ENCODE data around the gene DHRS13. TPM values are rescaled to one million over a fixed set of nuclear protein-coding genes. Genes with fewer than 3 reads are reported as not detected.

The DHRS13 gene
- polyA plus RNA-seq, 1 donor from 2014 or later = 91.1 TPM

GRCh38 chr17:28873839-28874238 lies 29.0 kb downstream of the DHRS13 start:
- Histone ChIP-seq H3K9ac (ENCODE audit: low read length) (no peak overlapping the region), H3K9me3 (ENCODE audit: low read length) (no peaks in the 10 kb centered on the region), H3F3A (ENCODE audit: insufficient read depth, low read length, poor library complexity, severe bottlenecking) (no peaks in the 10 kb centered on the region), H3K79me2 (replicated peaks; ENCODE audit: insufficient read depth, low read length) (no peaks in the 10 kb centered on the region), H3K27ac (ENCODE audit: low read length) (no peak overlapping the region), H4K20me1 (ENCODE audit: insufficient read depth) (no peaks in the 10 kb centered on the region), H3K27me3 (ENCODE audit: insufficient read depth, low read depth, low read length) (no peaks in the 10 kb centered on the region), H3K36me3 (ENCODE audit: insufficient read depth, low read length) (no peaks in the 10 kb centered on the region), H2AFZ (ENCODE audit: low read depth, low read length) (no peak overlapping the region), H3K9me2 (ENCODE audit: insufficient read depth, low read length) (no peaks in the 10 kb centered on the region), H3K4me3 (ENCODE audit: low read length) (no peak overlapping the region), H3K4me2 (ENCODE audit: low read length) (no peak overlapping the region)
- TF ChIP-seq REST (IDR thresholded peaks at IDR 0.05; ENCODE audit: borderline replicate concordance) = no peak

- no peaks in the 10 kb centered on the region for H3K36me3 ChIP-seq (ENCODE audit: insufficient read depth, low read length)
- H3K27ac ChIP-seq (ENCODE audit: low read length) = no peak overlapping the region
- H3K9ac ChIP-seq (ENCODE audit: low read length) = no peak overlapping the region
- H3K9me3 ChIP-seq (ENCODE audit: low read length) = no peaks in the 10 kb centered on the region
- no peaks in the 10 kb centered on the region for H3F3A ChIP-seq (ENCODE audit: insufficient read depth, low read length, poor library complexity, severe bottlenecking)
- no peak overlapping the region for H3K4me2 ChIP-seq (ENCODE audit: low read length)
- no peak overlapping the region for H2AFZ ChIP-seq (ENCODE audit: low read depth, low read length)
- H3K9me2 ChIP-seq (ENCODE audit: insufficient read depth, low read length) = no peaks in the 10 kb centered on the region
- no peaks in the 10 kb centered on the region for H3K27me3 ChIP-seq (ENCODE audit: insufficient read depth, low read depth, low read length)
- H3K4me3 ChIP-seq (ENCODE audit: low read length) = no peak overlapping the region
- no peak for TF ChIP-seq TAF1 (IDR thresholded peaks at IDR 0.05; ENCODE audit: low read depth)
- no peak for TF ChIP-seq REST (IDR thresholded peaks at IDR 0.05; ENCODE audit: borderline replicate concordance)
- TF ChIP-seq SMC3 (conservative IDR thresholded peaks at IDR 0.05; ENCODE audit: poor library complexity) = no peak
- no peak for TF ChIP-seq CTCF (IDR thresholded peaks at IDR 0.05; ENCODE audit: poor library complexity, severe bottlenecking)
- TF ChIP-seq RAD21 (conservative IDR thresholded peaks at IDR 0.05) = no peak
- TF ChIP-seq EP300 (conservative IDR thresholded peaks at IDR 0.05; ENCODE audit: poor library complexity, severe bottlenecking) = no peak
- no peak for TF ChIP-seq POLR2AphosphoS5 (IDR thresholded peaks at IDR 0.05)
- TF ChIP-seq EZH2 (IDR thresholded peaks at IDR 0.05; ENCODE audit: borderline replicate concordance, insufficient read depth, low read length, poor library complexity, severe bottlenecking) = no peak
- TF ChIP-seq MXI1 (conservative IDR thresholded peaks at IDR 0.05; ENCODE audit: poor library complexity, severe bottlenecking) = no peak
- H4K20me1 ChIP-seq (ENCODE audit: insufficient read depth) = no peaks in the 10 kb centered on the region
- no peaks in the 10 kb centered on the region for H3K79me2 ChIP-seq (replicated peaks; ENCODE audit: insufficient read depth, low read length)
These were observed 31.8 kb downstream of the DHRS13 start for GRCh38 chr17:28871056-28871579.
